ENCODE results near the gene PRRT1.
"Not testable (repeated sequence)": the region's sequence is repeated elsewhere in the genome, so short reads cannot be mapped to it uniquely, and the experiment has no call there.

The PRRT1 gene

DNA sequence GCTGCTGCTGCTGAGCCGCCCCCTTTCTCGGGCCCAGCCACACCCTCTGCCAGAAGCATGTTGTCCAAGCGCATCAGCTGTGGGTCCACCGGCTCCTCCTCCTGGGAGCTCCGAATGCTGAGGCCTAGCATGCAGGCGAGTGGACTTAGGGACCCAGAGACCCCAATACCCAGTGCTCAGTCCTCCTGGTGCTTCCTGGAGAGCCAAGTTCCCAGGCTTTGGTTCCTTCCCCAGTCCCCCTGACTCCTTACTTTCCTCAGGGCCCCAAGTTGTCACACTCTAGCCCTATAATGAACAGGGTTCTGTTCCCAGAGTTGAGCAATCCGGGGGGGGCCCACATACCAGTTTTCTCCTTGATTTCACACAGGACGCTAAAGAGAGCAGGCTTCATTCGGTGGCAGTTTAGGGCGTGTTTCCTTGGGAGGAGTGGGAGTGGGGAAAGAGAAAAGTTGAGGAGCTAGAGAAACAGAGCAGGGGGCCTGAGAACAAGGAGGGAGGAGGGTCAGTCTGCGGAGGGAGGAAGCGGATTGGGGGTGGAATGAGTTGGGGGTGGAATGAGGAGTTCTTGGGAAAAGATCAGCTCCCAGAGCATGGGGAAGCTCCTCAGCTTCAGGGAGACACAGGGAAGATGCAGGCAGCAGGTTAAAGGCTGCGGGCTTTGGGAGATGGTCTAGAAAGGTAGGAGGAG lies 36.8 kb upstream of the PRRT1 start:
- H3K9me3 ChIP-seq (ENCODE audit: insufficient read depth, low read depth, low read length), result no peaks in the 10 kb centered on the region
- no peaks in the 10 kb centered on the region for H3K27me3 ChIP-seq (ENCODE audit: insufficient read depth, low read length, poor library complexity, severe bottlenecking)
- H3K9ac ChIP-seq (ENCODE audit: low read depth, low read length, poor library complexity, severe bottlenecking), result peak overlapping the region; percentile 96
- TF ChIP-seq EZH2phosphoT487 (IDR thresholded peaks at IDR 0.05; ENCODE audit: borderline replicate concordance), result no peak
- TF ChIP-seq, protein P1, sequence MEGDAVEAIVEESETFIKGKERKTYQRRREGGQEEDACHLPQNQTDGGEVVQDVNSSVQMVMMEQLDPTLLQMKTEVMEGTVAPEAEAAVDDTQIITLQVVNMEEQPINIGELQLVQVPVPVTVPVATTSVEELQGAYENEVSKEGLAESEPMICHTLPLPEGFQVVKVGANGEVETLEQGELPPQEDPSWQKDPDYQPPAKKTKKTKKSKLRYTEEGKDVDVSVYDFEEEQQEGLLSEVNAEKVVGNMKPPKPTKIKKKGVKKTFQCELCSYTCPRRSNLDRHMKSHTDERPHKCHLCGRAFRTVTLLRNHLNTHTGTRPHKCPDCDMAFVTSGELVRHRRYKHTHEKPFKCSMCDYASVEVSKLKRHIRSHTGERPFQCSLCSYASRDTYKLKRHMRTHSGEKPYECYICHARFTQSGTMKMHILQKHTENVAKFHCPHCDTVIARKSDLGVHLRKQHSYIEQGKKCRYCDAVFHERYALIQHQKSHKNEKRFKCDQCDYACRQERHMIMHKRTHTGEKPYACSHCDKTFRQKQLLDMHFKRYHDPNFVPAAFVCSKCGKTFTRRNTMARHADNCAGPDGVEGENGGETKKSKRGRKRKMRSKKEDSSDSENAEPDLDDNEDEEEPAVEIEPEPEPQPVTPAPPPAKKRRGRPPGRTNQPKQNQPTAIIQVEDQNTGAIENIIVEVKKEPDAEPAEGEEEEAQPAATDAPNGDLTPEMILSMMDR (conservative IDR thresholded peaks at IDR 0.05; ENCODE audit: low read length), result no peak
- peaks cover 40% of the 10 kb centered on the region for H3K4me1 ChIP-seq (ENCODE audit: insufficient read depth, low read length, poor library complexity, severe bottlenecking)
- peaks cover 70% of the 10 kb centered on the region for H3K79me2 ChIP-seq (ENCODE audit: insufficient read depth, low read length)
- peaks cover 18% of the 10 kb centered on the region; the same call in 1 of the 2 replicates for H3K36me3 ChIP-seq (ENCODE audit: insufficient read depth, low read length)
- H3K4me2 ChIP-seq (ENCODE audit: low read depth, low read length, poor library complexity, severe bottlenecking), result peak overlapping the region; percentile 99
- H4K20me1 ChIP-seq (ENCODE audit: insufficient read depth, low read length, poor library complexity, severe bottlenecking), result peaks cover 11% of the 10 kb centered on the region
- H3F3A ChIP-seq (ENCODE audit: low read depth), result no peaks in the 10 kb centered on the region
- no peak overlapping the region for H2AFZ ChIP-seq (ENCODE audit: low read length)
- no peaks in the 10 kb centered on the region for H3K9me2 ChIP-seq (replicated peaks; ENCODE audit: low read depth, low read length)
- peak overlapping the region; percentile 91 for H3K4me3 ChIP-seq (ENCODE audit: low read length, poor library complexity, severe bottlenecking)

DNA sequence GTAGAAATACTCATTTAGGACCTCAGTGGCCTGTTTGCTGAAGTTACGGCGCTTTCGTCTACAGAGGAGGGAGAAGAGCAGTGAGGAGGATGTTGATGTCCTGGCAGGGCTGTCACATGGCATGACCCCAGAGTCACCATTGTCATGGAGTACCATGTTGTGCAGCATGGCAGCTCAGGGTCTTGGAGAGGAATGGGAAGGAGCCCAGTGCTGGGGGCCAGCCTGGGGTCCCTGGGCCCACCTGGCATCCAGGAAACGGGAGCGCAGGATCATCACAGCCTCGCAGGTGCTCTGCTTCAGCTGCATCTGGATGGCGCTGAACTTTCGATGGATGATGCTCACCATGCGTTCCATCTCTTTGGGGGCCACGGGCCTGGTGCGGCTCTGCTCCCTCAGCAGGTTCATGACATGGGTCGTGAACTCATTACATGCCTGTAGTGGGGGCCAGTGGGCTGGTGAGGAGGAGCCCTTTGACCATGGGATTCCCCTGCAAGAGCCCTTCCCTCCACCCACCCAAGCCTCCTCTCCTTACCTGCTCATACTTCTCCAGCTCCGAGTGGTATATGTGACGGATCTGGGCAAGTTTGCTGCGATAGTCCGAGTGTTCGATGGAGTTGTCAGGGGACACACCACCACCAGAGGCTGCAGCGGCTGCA lies 36.1 kb upstream of the PRRT1 start:
- peaks cover 11% of the 10 kb centered on the region for H4K20me1 ChIP-seq (ENCODE audit: insufficient read depth, low read length, poor library complexity, severe bottlenecking)
- peak overlapping the region; percentile 96 for H3K9ac ChIP-seq (ENCODE audit: low read depth, low read length, poor library complexity, severe bottlenecking)
- H3K36me3 ChIP-seq (ENCODE audit: insufficient read depth, low read length), result peaks cover 25% of the 10 kb centered on the region; the same call in 1 of the 2 replicates
- H3K79me2 ChIP-seq (ENCODE audit: insufficient read depth, low read length), result peaks cover 64% of the 10 kb centered on the region
- H3K9me3 ChIP-seq (ENCODE audit: insufficient read depth, low read depth, low read length); H2AFZ ChIP-seq (ENCODE audit: low read length); H3F3A ChIP-seq (ENCODE audit: low read depth); H3K9me2 ChIP-seq (replicated peaks; ENCODE audit: low read depth, low read length); H3K27me3 ChIP-seq (ENCODE audit: insufficient read depth, low read length, poor library complexity, severe bottlenecking): not testable (repeated sequence)
- H3K4me2 ChIP-seq (ENCODE audit: low read depth, low read length, poor library complexity, severe bottlenecking), result peak overlapping the region; percentile 99
- H3K4me1 ChIP-seq (ENCODE audit: insufficient read depth, low read length, poor library complexity, severe bottlenecking), result peaks cover 33% of the 10 kb centered on the region
- H3K4me3 ChIP-seq (ENCODE audit: low read length, poor library complexity, severe bottlenecking), result peak overlapping the region; percentile 91

DNA sequence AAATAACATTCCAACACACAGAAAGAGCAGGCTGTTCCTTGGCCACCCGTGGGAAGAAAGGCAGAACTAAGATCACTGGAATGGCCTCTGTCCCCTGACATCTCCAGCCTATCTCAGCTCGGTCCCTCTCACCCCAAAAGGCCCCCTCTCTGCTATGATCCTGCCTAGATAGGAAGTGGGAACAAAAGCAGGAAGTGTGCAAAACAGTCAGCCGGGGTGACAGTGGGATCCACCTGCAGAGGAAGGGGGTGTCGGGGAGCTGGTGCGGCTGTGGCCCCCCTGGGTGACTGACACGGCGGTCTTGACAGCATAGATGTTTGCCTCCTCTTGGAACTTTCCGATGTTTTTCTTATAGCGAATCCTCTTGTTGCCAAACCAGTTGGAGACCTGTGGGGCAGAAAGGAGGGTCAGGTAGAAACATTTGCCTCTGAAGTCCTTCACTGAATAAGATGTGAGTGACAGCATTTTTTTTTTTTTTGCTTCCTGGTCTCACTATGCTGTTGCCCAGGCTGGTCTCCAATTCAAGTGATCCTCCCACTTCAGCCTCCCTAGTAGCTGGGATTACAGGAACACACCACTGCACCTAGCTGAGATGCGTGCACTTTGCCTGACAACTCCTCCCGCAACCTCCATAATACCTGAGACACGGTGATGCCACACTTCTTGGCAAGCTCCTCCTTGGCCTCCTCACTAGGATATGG lies 35.4 kb upstream of the PRRT1 start:
- no peak overlapping the region for H2AFZ ChIP-seq (ENCODE audit: low read length)
- H3K4me3 ChIP-seq (ENCODE audit: low read length, poor library complexity, severe bottlenecking), result no peak overlapping the region
- peaks cover 28% of the 10 kb centered on the region; the same call in 1 of the 2 replicates for H3K36me3 ChIP-seq (ENCODE audit: insufficient read depth, low read length)
- no peaks in the 10 kb centered on the region for H3K9me3 ChIP-seq (ENCODE audit: insufficient read depth, low read depth, low read length)
- no peaks in the 10 kb centered on the region for H3K27me3 ChIP-seq (ENCODE audit: insufficient read depth, low read length, poor library complexity, severe bottlenecking)
- H3K4me1 ChIP-seq (ENCODE audit: insufficient read depth, low read length, poor library complexity, severe bottlenecking), result peaks cover 27% of the 10 kb centered on the region
- no peak for TF ChIP-seq EZH2phosphoT487 (IDR thresholded peaks at IDR 0.05; ENCODE audit: borderline replicate concordance)
- TF ChIP-seq, protein P1 (conservative IDR thresholded peaks at IDR 0.05; ENCODE audit: low read length), result no peak
- H4K20me1 ChIP-seq (ENCODE audit: insufficient read depth, low read length, poor library complexity, severe bottlenecking), result peaks cover 11% of the 10 kb centered on the region
- no peaks in the 10 kb centered on the region for H3F3A ChIP-seq (ENCODE audit: low read depth)
- H3K79me2 ChIP-seq (ENCODE audit: insufficient read depth, low read length), result peaks cover 57% of the 10 kb centered on the region
- H3K9me2 ChIP-seq (replicated peaks; ENCODE audit: low read depth, low read length), result no peaks in the 10 kb centered on the region
- H3K4me2 ChIP-seq (ENCODE audit: low read depth, low read length, poor library complexity, severe bottlenecking), result peak overlapping the region; percentile 99
- peak overlapping the region; percentile 22 for H3K9ac ChIP-seq (ENCODE audit: low read depth, low read length, poor library complexity, severe bottlenecking)

DNA sequence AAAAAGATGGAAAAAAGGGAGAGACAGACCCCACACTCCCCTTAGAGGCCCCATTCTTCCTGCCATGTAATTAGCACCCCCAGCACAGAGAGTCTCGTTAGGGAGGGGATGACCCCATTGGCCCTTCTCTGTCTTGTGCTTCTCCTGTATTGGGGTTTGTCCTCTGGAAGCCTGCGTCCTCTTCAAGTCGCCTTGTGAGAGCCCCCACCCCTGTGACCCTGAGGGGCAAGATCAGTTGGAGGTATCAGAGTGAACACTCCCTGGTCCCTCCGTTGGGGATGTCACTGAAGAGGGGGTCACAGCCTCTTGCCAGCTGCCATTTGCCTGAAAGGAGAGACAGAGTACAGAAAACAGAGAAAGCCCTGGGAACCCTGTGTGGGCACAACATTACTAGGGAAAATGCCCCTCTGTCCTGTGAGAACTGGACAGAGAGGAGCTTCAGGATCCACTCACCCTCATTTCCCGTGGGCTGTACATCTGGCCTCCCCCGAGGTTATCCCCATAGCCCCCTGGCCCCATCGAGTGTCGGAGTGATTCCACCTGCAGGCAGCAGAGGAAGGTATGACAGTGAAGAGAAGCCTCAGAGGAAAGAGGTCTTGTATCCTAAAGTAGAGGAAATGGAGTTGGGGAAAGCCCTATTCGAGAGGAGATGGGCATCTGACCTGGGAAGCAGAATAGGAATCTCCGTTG lies 34.6 kb upstream of the PRRT1 start:
- not testable (repeated sequence) for H3K9me3 ChIP-seq (ENCODE audit: insufficient read depth, low read depth, low read length); H3K4me2 ChIP-seq (ENCODE audit: low read depth, low read length, poor library complexity, severe bottlenecking); H3F3A ChIP-seq (ENCODE audit: low read depth); H2AFZ ChIP-seq (ENCODE audit: low read length); H3K27me3 ChIP-seq (ENCODE audit: insufficient read depth, low read length, poor library complexity, severe bottlenecking); H3K9me2 ChIP-seq (replicated peaks; ENCODE audit: low read depth, low read length); H3K4me3 ChIP-seq (ENCODE audit: low read length, poor library complexity, severe bottlenecking)
- Histone ChIP-seq H3K4me1 (ENCODE audit: insufficient read depth, low read length, poor library complexity, severe bottlenecking) (peaks cover 19% of the 10 kb centered on the region), H3K9ac (ENCODE audit: low read depth, low read length, poor library complexity, severe bottlenecking) (peak overlapping the region; percentile 22), H3K36me3 (ENCODE audit: insufficient read depth, low read length) (peaks cover 28% of the 10 kb centered on the region; the same call in 1 of the 2 replicates), H3K79me2 (ENCODE audit: insufficient read depth, low read length) (peaks cover 52% of the 10 kb centered on the region), H4K20me1 (ENCODE audit: insufficient read depth, low read length, poor library complexity, severe bottlenecking) (peaks cover 11% of the 10 kb centered on the region)

DNA sequence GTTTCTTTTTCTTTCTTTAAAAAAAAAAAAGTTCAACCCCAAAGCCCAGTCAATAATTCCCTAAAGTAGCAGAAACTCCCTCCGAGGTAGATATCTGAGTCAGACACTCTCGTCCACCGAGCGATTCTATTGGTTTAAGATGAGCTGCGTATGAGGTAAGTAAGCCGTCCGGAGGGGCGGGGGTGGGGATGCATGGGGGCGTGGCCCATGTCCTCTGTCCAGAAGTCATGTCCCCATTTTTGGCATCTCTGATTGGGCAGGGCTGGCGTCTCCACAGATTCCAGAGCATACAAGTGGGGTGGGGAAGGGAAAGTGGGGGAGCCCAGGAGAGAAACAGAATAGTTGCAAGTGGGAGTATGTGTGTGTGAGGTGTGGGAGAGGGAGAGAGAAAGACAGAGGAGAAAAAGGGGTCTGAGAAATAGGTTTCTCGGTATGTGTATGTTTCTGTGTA lies 34.0 kb upstream of the PRRT1 start:
- not testable (repeated sequence) for H3K9ac ChIP-seq (ENCODE audit: low read depth, low read length, poor library complexity, severe bottlenecking); H3K4me2 ChIP-seq (ENCODE audit: low read depth, low read length, poor library complexity, severe bottlenecking); H3K9me3 ChIP-seq (ENCODE audit: insufficient read depth, low read depth, low read length); H2AFZ ChIP-seq (ENCODE audit: low read length); H3K27me3 ChIP-seq (ENCODE audit: insufficient read depth, low read length, poor library complexity, severe bottlenecking); H3F3A ChIP-seq (ENCODE audit: low read depth); H3K9me2 ChIP-seq (replicated peaks; ENCODE audit: low read depth, low read length); H3K4me3 ChIP-seq (ENCODE audit: low read length, poor library complexity, severe bottlenecking)
- Histone ChIP-seq H3K4me1 (ENCODE audit: insufficient read depth, low read length, poor library complexity, severe bottlenecking) (peaks cover 13% of the 10 kb centered on the region), H4K20me1 (ENCODE audit: insufficient read depth, low read length, poor library complexity, severe bottlenecking) (peaks cover 11% of the 10 kb centered on the region), H3K36me3 (ENCODE audit: insufficient read depth, low read length) (peaks cover 28% of the 10 kb centered on the region; the same call in 1 of the 2 replicates), H3K79me2 (ENCODE audit: insufficient read depth, low read length) (peaks cover 52% of the 10 kb centered on the region)
